H9 (cell line): ENCODE measurements around the gene SERPING1. TPM values are rescaled to one million over a fixed set of nuclear protein-coding genes. Genes with fewer than 3 reads are reported as not detected.

Experiments used
- DNase-seq: peaks from one replicate; pipeline ENCODE4 v3.0.0-alpha.2; 2017
- H2AFZ ChIP-seq: one replicate; pipeline ENCODE4 v1.6.1; 2013; ENCODE audit warnings: mild to moderate bottlenecking, low read length, control low read depth, moderate library complexity
- H2AK5ac ChIP-seq: 2 replicates; pipeline ENCODE4 v1.6.1; 2013; ENCODE audit warnings: low read length, control low read depth, mixed read lengths; ENCODE audit not compliant: insufficient read length
- H2BK120ac ChIP-seq: one replicate; pipeline ENCODE4 v1.6.1; 2013; ENCODE audit warnings: low read depth, mild to moderate bottlenecking, low read length, control low read depth, inconsistent platforms; ENCODE audit not compliant: poor library complexity, severe bottlenecking
- H2BK12ac ChIP-seq: 2 replicates; pipeline ENCODE4 v1.6.1; 2013; ENCODE audit warnings: low read length, control low read depth, mixed read lengths, low read depth; ENCODE audit not compliant: insufficient read length
- H2BK15ac ChIP-seq: 2 replicates; pipeline ENCODE4 v1.6.1; 2013; ENCODE audit warnings: low read depth, low read length, control low read depth
- H2BK20ac ChIP-seq: one replicate; pipeline ENCODE4 v1.6.1; 2013; ENCODE audit warnings: low read depth, mild to moderate bottlenecking, low read length, control low read depth, inconsistent platforms; ENCODE audit not compliant: poor library complexity, severe bottlenecking
- H2BK5ac ChIP-seq: 2 replicates; pipeline ENCODE4 v1.6.1; 2013; ENCODE audit warnings: low read length, control low read depth, mixed read lengths; ENCODE audit not compliant: insufficient read length
- H3K14ac ChIP-seq: 2 replicates; pipeline ENCODE4 v1.6.1; 2013; ENCODE audit warnings: low read length, control low read depth; ENCODE audit not compliant: insufficient read depth
- H3K18ac ChIP-seq: 2 replicates; pipeline ENCODE4 v1.6.1; 2013; ENCODE audit warnings: low read depth, mild to moderate bottlenecking, mixed read lengths, low read length, control low read depth; ENCODE audit not compliant: insufficient read length
- H3K23ac ChIP-seq: 2 replicates; pipeline ENCODE4 v1.6.1; 2013; ENCODE audit warnings: low read length, control low read depth, mixed read lengths, low read depth; ENCODE audit not compliant: insufficient read length
- H3K23me2 ChIP-seq: 2 replicates; pipeline ENCODE4 v1.6.1; 2013; ENCODE audit warnings: low read depth, mild to moderate bottlenecking, mixed read lengths, low read length, control low read depth; ENCODE audit not compliant: insufficient read length, poor library complexity, severe bottlenecking
- H3K27ac ChIP-seq: 2 replicates; pipeline ENCODE4 v1.5.1; 2013; ENCODE audit warnings: low read length, control low read depth, mixed read lengths, low read depth; ENCODE audit not compliant: insufficient read length
- H3K27me3 ChIP-seq: 2 replicates; pipeline ENCODE4 v1.6.1; 2013; ENCODE audit warnings: low read length, control low read depth, inconsistent platforms; ENCODE audit not compliant: insufficient read depth
- H3K4ac ChIP-seq: 2 replicates; pipeline ENCODE4 v1.6.1; 2013; ENCODE audit warnings: low read depth, mild to moderate bottlenecking, control low read depth, inconsistent platforms, low read length, moderate library complexity
- H3K4me1 ChIP-seq: 2 replicates; pipeline ENCODE4 v1.6.1; 2013; ENCODE audit warnings: low read length, control low read depth, inconsistent platforms; ENCODE audit not compliant: insufficient read depth
- H3K4me2 ChIP-seq: 2 replicates; pipeline ENCODE4 v1.6.1; 2013; ENCODE audit warnings: low read length, control low read depth, mixed read lengths; ENCODE audit not compliant: insufficient read length, insufficient read depth
- H3K56ac ChIP-seq: 2 replicates; pipeline ENCODE4 v1.6.1; 2013; ENCODE audit warnings: low read depth, mild to moderate bottlenecking, mixed read lengths, low read length, control low read depth; ENCODE audit not compliant: insufficient read length
- H3K79me1 ChIP-seq: 2 replicates; pipeline ENCODE4 v1.6.1; 2013; ENCODE audit warnings: low read depth, mild to moderate bottlenecking, moderate library complexity, low read length, control low read depth, inconsistent platforms; ENCODE audit not compliant: insufficient read depth, poor library complexity, severe bottlenecking
- H3K79me2 ChIP-seq: 2 replicates; pipeline ENCODE4 v1.6.1; 2013; ENCODE audit warnings: low read length, control low read depth, inconsistent platforms; ENCODE audit not compliant: insufficient read depth
- H3K9ac ChIP-seq: 2 replicates; pipeline ENCODE4 v1.6.1; 2013; ENCODE audit warnings: low read length, control low read depth, mixed read lengths; ENCODE audit not compliant: insufficient read length; ENCODE audit errors: extremely low read depth
- H3K9me3 ChIP-seq: one replicate; pipeline ENCODE4 v1.6.1; 2013; ENCODE audit warnings: low read depth, low read length, inconsistent platforms; ENCODE audit not compliant: control insufficient read depth
- H3T11ph ChIP-seq: one replicate; pipeline ENCODE4 v1.6.1; 2013; ENCODE audit warnings: mild to moderate bottlenecking, low read length, control low read depth, inconsistent platforms
- H4K20me1 ChIP-seq: one replicate; pipeline ENCODE4 v1.6.1; 2013; ENCODE audit not compliant: control insufficient read depth, insufficient read length, insufficient read depth
- H4K5ac ChIP-seq: 2 replicates; pipeline ENCODE4 v1.6.1; 2013; ENCODE audit warnings: low read depth, mild to moderate bottlenecking, mixed read lengths, low read length, control low read depth; ENCODE audit not compliant: insufficient read length
- H4K8ac ChIP-seq: replicated peaks from 2 replicates; pipeline ENCODE4 v1.6.1; 2013; ENCODE audit warnings: low read length, control low read depth, mixed read lengths, low read depth; ENCODE audit not compliant: insufficient read length
- H4K91ac ChIP-seq: 2 replicates; pipeline ENCODE4 v1.6.1; 2013; ENCODE audit warnings: low read depth, mild to moderate bottlenecking, moderate library complexity, mixed read lengths, low read length, control low read depth; ENCODE audit not compliant: insufficient read length
- H3K27ac Mint-ChIP-seq, 3 experiments: 2 replicates in 2 of 3; 3 replicates in 1 of 3; pipeline ENCODE4 v1.8.0; 2020 to 2021; ENCODE audit warnings: mixed read lengths in 3 of 3, mild to moderate bottlenecking in 1 of 3, moderate library complexity in 1 of 3
- H3K27me3 Mint-ChIP-seq: 2 replicates; pipeline ENCODE4 v1.8.0; 2021; ENCODE audit warnings: low read depth, mild to moderate bottlenecking, moderate library complexity, mixed read lengths
- H3K36me3 Mint-ChIP-seq, 3 experiments: 2 replicates in 2 of 3; 3 replicates in 1 of 3; pipeline ENCODE4 v1.8.0; 2020 to 2021; ENCODE audit warnings: low read depth in 3 of 3, mixed read lengths in 3 of 3; ENCODE audit not compliant: insufficient read depth in 1 of 3
- H3K4me1 Mint-ChIP-seq, 2 experiments: 2 replicates each; pipeline ENCODE4 v1.8.0; 2020; ENCODE audit warnings: mixed read lengths in 2 of 2
- H3K4me3 Mint-ChIP-seq, 2 experiments: 2 replicates in 1 of 2; 3 replicates in 1 of 2; pipeline ENCODE4 v1.8.0; 2020 to 2021; ENCODE audit warnings: mild to moderate bottlenecking in 2 of 2, mixed read lengths in 2 of 2, moderate library complexity in 1 of 2
- H3K9me3 Mint-ChIP-seq, 2 experiments: 2 replicates in 1 of 2; 3 replicates in 1 of 2; pipeline ENCODE4 v1.8.0; 2020; ENCODE audit warnings: mild to moderate bottlenecking in 2 of 2, mixed read lengths in 2 of 2, moderate library complexity in 1 of 2
- CTCF ChIP-seq: fragments of 200-600 bp; sonication (generic); conservative IDR thresholded peaks from 3 replicates; pipeline ENCODE4 v1.8.0; 2021; ENCODE audit warnings: antibody characterized with exemption, mild to moderate bottlenecking
- WGBS: extraction: QIAGEN DNeasy Blood & Tissue Kit; methylation state at CpG from one replicate; pipeline ENCODE4 v1.1.7; 2013; ENCODE audit warnings: missing lambda C conversion rate, low lambda C conversion rate, mixed read lengths; ENCODE audit not compliant: insufficient read length; ENCODE audit errors: extremely low coverage; 5-methylcytosine and 5-hydroxymethylcytosine counted together
- total RNA-seq: library from RNA; stranded (reverse); gene quantifications from 2 replicates; pipeline ENCODE4 v1.2.1, GENCODE V29; 2021

SERPING1 gene
- total RNA-seq, 1 experiment from 2014 or later: 35.2 TPM

GRCh38 chr11:57633394-57634070, 36.0 kb downstream of the SERPING1 start:
- Mint-ChIP-seq H3K27ac (no peak overlapping the region), H3K9me3 (peaks cover 0 to 3% of the 10 kb centered on the region in 2 experiments; a peak in 1 of 5 replicates), H3K4me1 (peaks cover 12 to 22% of the 10 kb centered on the region in 2 experiments), H3K27me3 (peaks cover 29% of the 10 kb centered on the region), H3K4me3 (no peak overlapping the region), H3K36me3 (peaks cover 0 to 3% (median 2%) of the 10 kb centered on the region in 3 experiments; a peak in 2 of 7 replicates)
- Histone ChIP-seq H3K4me1 (peaks cover 4% of the 10 kb centered on the region), H3K4me2 (no peak overlapping the region), H3K23ac (no peak overlapping the region), H3T11ph (no peak overlapping the region), H3K23me2 (no peaks in the 10 kb centered on the region), H3K14ac (no peak overlapping the region), H3K9ac (no peak overlapping the region), H3K79me2 (no peaks in the 10 kb centered on the region), H4K5ac (no peak overlapping the region), H2BK20ac (no peak overlapping the region), H2AK5ac (no peak overlapping the region), H3K4ac (no peak overlapping the region), H2BK5ac (no peak overlapping the region), H2AFZ (no peak overlapping the region), H2BK15ac (no peak overlapping the region), H3K56ac (no peak overlapping the region), H3K27ac (no peak overlapping the region), H3K9me3 (no peaks in the 10 kb centered on the region), H2BK12ac (no peak overlapping the region), H3K27me3 (no peaks in the 10 kb centered on the region), H2BK120ac (no peak overlapping the region), H4K91ac (no peak overlapping the region), H3K18ac (no peak overlapping the region), H3K79me1 (no peaks in the 10 kb centered on the region), H4K20me1 (no peaks in the 10 kb centered on the region), H4K8ac (no peak overlapping the region)
- no CpG with 5 or more reads among the region's 6 CpGs for WGBS
- no peak for TF ChIP-seq CTCF
- no peak for DNase-seq
